ENCODE data around the gene SNAPC2. TPM values are rescaled to one million over a fixed set of nuclear protein-coding genes. Genes with fewer than 3 reads are reported as not detected.

The SNAPC2 gene
- total RNA-seq, 1 donor from 2014 or later, result 15.2 TPM

DNA sequence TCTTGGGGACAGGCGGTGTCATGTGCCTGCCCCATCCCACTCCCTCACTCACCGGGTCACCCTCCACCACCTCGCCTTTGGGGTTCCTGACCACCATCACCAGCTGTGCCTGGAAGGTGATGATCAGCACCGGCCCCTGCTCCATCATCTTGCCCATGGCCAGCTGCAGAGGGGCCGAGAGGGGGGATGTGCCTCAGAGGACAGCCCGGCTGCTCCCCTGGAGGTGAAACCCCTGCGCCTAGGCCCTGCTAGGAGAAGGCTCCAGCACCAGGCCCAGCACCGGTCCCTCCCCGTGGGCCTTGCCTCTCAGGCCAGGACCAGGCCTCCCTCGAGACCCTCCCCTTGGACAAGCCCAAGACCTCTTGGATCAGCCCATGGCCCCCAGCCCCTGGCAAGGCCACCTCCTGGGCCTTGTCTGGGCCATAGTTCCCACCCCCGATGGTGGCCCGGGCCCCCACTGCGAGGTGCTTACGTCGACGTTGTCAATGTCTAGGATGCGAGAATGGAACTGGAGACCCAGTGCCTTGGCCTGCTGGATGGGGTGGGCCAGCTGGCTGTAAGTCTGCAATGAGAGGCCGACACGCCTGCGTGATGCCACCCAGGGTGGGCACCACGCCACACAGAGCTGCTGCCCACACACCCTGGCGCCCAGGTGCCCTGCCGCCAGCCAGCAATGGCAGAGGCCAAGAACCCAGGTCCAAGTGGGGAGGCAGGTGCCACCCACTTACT is 7.6 kb downstream of the SNAPC2 start:
- H2AFZ ChIP-seq (ENCODE audit: low read depth, low read length), result no peak overlapping the region
- no peaks in the 10 kb centered on the region for H3K27me3 Mint-ChIP-seq (ENCODE audit: low read depth, unreplicated experiment)
- no peak overlapping the region for H3K4me3 Mint-ChIP-seq (ENCODE audit: unreplicated experiment)
- FAIRE-seq (no peak), DNase-seq (ENCODE audit: low read depth) (no peak)
- no peak overlapping the region for H3K4me3 ChIP-seq (ENCODE audit: insufficient read depth, low read depth, low read length)
- H3K4me1 Mint-ChIP-seq (ENCODE audit: low read depth, unreplicated experiment), result peaks cover 16% of the 10 kb centered on the region
- H3K27ac Mint-ChIP-seq (ENCODE audit: unreplicated experiment), result peak overlapping the region; percentile 95
- peak overlapping the region; percentile 76 for H3K9ac ChIP-seq (ENCODE audit: low read length)
- H3K4me1 ChIP-seq (ENCODE audit: insufficient read depth, low read length), result peaks cover 32% of the 10 kb centered on the region
- H3K9me3 Mint-ChIP-seq (ENCODE audit: unreplicated experiment), result no peaks in the 10 kb centered on the region
- peak overlapping the region; percentile 87 for H3K27ac ChIP-seq (ENCODE audit: low read depth, low read length)
- no peak for TF ChIP-seq CTCF (IDR thresholded peaks at IDR 0.05; ENCODE audit: insufficient read depth, low read depth, low read length)
- TF ChIP-seq EZH2 (IDR thresholded peaks at IDR 0.05; ENCODE audit: insufficient read depth, low read length), result no peak
- H3K4me2 ChIP-seq (ENCODE audit: low read length), result peak overlapping the region; percentile 71
- no peaks in the 10 kb centered on the region for H3K27me3 ChIP-seq (ENCODE audit: insufficient read depth, low read length)
- no peaks in the 10 kb centered on the region for H3K9me3 ChIP-seq (ENCODE audit: insufficient read depth, low read depth, low read length)
- H3K36me3 Mint-ChIP-seq (ENCODE audit: low read depth, unreplicated experiment), result peaks cover 7% of the 10 kb centered on the region
- H3K36me3 ChIP-seq (ENCODE audit: insufficient read depth, low read length), result peaks cover 3% of the 10 kb centered on the region
- peaks cover 14% of the 10 kb centered on the region for H4K20me1 ChIP-seq (ENCODE audit: insufficient read depth, low read length)
- H3K79me2 ChIP-seq (ENCODE audit: insufficient read depth, low read length), result no peaks in the 10 kb centered on the region

- Histone ChIP-seq H3K36me3 (ENCODE audit: insufficient read depth, low read length) (peaks cover 2% of the 10 kb centered on the region), H4K20me1 (ENCODE audit: insufficient read depth, low read length) (peaks cover 13% of the 10 kb centered on the region), H3K79me2 (ENCODE audit: insufficient read depth, low read length) (no peaks in the 10 kb centered on the region), H3K9me3 (ENCODE audit: insufficient read depth, low read depth, low read length) (no peaks in the 10 kb centered on the region), H3K4me2 (ENCODE audit: low read length) (peak overlapping the region; percentile 71), H2AFZ (ENCODE audit: low read depth, low read length) (no peak overlapping the region), H3K27ac (ENCODE audit: low read depth, low read length) (peak overlapping the region; percentile 87), H3K9ac (ENCODE audit: low read length) (peak overlapping the region; percentile 76), H3K27me3 (ENCODE audit: insufficient read depth, low read length) (no peaks in the 10 kb centered on the region), H3K4me3 (ENCODE audit: insufficient read depth, low read depth, low read length) (peak overlapping the region; percentile 23), H3K4me1 (ENCODE audit: insufficient read depth, low read length) (peaks cover 32% of the 10 kb centered on the region)
- Mint-ChIP-seq H3K4me3 (ENCODE audit: unreplicated experiment) (peak overlapping the region; percentile 78), H3K9me3 (ENCODE audit: unreplicated experiment) (no peaks in the 10 kb centered on the region), H3K4me1 (ENCODE audit: low read depth, unreplicated experiment) (peaks cover 16% of the 10 kb centered on the region), H3K36me3 (ENCODE audit: low read depth, unreplicated experiment) (peaks cover 7% of the 10 kb centered on the region), H3K27me3 (ENCODE audit: low read depth, unreplicated experiment) (no peaks in the 10 kb centered on the region), H3K27ac (ENCODE audit: unreplicated experiment) (peak overlapping the region; percentile 95)
- TF ChIP-seq EZH2 (IDR thresholded peaks at IDR 0.05; ENCODE audit: insufficient read depth, low read length) (no peak), CTCF (IDR thresholded peaks at IDR 0.05; ENCODE audit: insufficient read depth, low read depth, low read length) (no peak)
- no peak for DNase-seq (ENCODE audit: low read depth)
- FAIRE-seq, result no peak
These were observed 8.2 kb downstream of the SNAPC2 start for GRCh38 chr19:7928334-7928706.

All from astrocyte (in vitro differentiated cells and primary cell).